ENCODE data around the gene TMEM52.

GRCh38 chr1:1959840-1960479 is 40.9 kb upstream of the TMEM52 start:
- peak; percentile 40 to 72 (median 54) for TF ChIP-seq CTCF (IDR thresholded peaks at IDR 0.05)
- TF ChIP-seq POLR2A (IDR thresholded peaks at IDR 0.05): no peak
